T-helper 22 cell (primary cell): ENCODE measurements around the gene ATP6V0E2.
"Not testable (repeated sequence)": the region's sequence is repeated elsewhere in the genome, so short reads cannot be mapped to it uniquely, and the experiment has no call there.

ENCODE experiments used
- DNase-seq: peaks from one replicate; pipeline ENCODE4 v3.0.0-alpha.2; 2020; ENCODE audit warnings: low read depth

Gene ATP6V0E2

DNA sequence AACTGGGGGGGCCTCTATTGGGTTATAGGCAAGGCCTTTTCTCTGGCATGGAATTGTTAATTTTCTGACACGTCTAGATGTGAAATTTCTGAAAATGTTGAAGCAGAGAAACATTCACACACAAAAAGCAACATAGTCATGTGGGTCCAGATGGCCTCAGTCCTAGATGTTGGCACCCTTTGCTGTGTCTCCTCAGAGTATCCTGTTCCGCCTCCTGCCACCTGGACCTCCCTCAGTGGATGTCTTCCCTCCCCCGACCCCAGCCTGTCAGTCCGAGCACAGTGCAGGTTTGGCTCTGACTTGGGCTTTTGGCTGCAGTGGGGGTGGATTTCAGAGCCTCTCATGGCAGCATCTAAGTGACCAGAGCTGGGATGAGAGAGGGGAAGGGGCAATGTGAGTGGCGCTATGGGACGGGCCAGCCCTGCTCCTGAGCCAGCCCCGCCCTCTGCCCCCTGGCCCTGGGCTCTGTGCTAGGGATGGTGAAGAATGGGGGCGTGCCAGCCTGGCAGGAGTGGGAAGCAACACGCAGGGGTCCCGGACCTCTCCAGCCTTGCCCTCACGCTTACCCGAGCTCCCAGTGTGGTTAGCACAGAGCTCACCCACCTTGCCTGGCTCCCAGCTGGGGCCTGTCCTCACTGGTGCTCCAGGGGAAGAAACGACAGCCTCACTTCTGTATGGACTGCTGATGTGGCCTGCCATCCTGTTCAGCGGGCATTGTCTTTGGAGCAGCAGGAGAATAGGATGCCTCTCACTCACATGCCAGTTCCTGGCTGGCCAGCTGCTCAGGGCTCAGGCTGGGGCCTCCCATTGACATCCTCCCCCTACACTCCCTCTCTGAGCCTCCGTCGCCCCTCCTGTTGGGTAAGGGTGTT is 6.2 kb downstream of the ATP6V0E2 start:
- DNase-seq = no peak

DNA sequence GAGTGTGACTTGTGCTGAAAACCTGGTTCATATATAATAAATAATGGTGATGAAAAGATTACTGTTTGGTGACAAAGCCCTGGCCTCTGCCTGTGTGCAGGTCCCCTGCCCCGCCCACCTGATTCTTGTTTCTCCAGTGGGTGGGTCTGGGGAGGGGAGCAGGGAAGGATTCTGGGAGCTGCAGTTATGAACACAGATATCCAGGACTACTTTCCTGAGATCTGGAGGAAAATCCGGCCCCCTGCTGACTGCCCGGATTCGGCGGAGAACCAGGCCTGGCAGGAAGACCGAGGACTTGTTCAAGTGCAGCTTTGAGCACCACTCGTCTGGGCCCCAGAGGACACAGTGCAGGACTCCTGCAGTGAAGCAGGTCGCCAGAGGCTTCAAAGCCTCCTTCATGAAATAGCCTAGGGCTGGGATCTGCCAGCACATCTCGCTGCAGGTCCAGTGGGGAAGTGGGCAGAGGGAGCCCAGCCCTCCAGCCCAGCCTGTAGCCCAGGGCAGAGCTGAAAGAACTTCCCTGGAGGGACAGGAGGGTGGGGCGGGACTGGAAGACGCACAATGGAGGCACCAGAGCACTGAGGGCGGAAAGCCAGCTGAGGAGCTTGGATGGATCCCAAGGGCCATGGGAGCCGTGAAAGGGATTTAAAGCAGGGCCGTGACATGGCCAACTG is 7.0 kb downstream of the ATP6V0E2 start:
- no peak for DNase-seq

DNA sequence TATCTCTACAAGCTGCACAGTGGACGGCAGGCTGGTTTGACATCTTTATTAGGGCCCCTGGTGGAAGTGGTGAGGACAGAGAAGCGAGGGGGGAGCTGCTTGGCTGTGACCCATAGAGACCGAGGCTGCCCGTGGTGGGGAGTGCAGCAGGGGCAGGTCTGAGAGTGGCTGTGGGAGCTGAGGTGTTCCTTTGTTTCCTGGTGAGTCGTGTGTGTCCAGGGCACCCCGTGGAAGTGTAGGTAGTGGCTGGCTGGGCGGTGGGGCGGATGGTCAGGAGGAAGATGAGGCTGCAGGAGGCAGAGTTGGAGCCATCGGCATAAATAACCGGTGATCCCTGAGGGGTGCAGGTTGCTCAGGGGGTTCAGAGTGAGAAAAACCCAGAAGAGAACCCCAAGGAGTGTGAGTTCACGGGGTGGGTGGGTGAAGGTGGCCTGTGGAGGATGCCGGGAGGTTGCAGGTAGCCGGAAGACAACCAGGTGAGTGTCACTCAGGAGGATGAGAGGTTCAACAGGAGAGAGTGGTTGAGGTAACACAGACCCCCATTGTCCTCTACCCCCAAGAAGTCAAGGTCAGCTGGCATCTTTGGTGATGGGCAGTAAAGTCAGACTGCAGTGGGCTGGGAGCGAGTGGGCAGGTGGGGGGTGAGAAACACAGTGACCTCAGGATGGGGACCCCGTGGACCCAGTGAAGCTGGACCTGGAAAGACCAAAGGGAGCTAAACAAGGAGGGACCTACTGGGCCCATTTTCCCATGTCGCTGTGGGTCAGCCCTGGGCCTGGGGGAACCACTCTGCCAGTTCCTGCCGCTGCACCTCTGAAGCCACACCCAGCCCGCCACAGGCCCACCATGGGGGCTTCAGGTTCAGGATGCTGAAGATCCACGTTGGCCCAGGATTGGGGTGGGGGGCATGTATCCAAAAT is 7.8 kb downstream of the ATP6V0E2 start:
- no peak for DNase-seq

DNA sequence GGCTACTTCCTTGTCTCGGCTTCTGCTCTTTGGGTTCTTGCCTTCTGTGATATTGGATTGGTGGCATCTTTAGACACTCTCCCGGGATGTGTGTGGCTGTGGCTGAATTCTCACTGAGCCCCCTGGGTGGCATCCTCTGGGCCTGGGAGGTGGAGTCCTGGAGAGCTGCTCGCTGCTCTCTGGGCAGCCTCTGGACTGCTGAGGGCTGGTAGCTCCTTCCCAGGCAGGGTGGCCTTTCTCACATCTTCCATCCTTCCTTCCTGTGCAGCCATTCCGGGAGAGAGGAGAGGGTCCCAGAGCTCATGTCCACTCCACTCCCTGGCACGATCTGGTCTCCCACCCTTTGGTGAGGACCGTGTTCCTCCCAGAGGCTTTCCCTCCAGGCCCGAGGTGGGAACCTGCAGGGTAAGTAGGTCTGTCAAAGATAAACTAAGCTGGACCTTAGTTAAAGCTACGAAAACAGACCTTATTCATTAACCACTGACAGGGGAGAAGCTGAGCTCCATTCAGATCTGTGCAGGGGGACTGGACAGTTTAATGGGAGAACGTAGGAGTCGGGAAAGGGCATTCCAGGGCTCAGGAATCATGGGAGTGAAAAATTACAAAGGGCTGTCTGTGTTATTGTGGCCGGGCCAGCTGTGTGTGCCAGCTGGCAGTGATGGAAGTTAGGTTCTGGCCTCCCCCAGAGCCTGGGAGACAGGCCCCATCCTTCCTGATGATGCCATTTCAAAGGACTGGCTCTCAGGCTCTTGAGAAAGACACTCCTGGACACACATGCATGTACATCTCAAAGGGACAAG is 8.7 kb downstream of the ATP6V0E2 start:
- no peak for DNase-seq

DNA sequence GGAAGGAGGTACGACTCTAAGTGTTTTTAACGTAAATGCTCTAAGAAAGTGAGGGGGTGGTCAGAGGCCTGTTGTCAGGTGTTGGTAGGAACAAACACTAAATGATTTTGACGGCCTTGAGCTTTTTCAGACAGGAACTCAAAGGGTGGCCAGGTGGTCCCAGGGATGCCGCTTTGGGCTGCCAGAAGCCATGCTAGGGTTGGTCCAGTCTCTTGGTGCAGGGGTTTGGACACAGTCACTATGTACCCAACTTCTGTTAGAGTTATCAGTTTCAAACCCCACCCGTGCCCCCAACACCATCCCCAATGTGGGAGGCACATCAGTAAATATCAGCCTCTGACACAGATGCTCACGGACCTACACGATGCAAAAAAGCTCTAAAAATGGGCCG is 9.3 kb downstream of the ATP6V0E2 start:
- no peak for DNase-seq

DNA sequence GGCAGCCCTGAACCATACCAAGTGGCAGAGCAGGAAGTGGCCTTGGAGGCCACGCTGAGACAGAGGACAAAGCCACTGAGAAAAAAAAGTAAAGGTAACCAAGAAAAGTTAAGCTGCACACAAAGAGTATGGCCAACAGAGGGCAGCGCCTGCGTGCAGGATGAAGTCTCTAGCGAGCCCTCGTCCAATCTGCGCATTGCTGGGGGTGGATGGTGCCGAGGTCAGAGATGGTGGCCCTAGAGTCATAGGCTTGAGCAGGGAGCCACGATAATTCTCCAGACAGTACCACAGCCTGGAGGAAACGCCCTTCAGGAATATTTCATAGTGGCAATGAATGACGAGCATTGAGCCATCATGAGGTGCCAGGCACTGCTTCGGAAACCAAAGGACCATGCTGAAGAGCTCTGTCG is 9.7 kb downstream of the ATP6V0E2 start:
- DNase-seq = no peak

DNA sequence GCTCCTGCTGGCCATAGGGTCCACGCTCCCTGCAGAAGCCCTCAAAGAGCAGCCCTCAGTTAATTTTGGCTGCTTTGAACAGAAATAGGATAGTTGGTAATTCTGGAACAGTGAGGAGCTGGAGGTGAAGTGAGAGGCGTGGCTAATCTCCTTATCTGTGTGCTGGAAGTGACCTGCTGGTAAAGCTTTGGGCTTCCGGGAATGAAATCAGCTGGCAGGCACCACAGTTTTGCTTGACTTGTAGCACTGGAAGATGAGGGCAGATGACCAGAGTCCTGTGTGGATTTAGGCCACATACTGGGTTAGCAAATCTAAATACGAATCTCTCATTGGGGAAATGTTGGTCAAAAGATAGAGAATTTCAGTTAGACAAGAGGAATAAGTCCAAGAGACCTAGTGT is 10.2 kb downstream of the ATP6V0E2 start:
- DNase-seq = no peak

DNA sequence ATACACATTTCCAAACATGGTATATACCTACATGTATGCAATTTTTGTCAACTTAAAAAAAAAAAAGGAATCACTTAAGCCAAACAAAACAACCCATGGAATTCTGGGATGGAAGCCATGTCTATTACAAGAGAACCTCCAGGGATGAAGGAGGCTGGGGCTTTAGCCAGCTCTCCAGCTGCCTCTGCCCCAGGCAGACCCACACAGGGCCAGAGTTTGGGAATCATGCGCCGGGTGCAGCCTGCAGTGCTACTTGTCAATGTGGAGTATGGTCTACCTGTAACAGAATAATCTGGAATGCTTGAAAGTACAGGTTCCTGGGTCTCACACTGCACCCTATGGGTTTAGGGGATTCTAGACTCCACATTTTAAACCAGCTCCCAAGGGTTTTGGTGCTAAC is 10.8 kb downstream of the ATP6V0E2 start:
- no peak for DNase-seq

DNA sequence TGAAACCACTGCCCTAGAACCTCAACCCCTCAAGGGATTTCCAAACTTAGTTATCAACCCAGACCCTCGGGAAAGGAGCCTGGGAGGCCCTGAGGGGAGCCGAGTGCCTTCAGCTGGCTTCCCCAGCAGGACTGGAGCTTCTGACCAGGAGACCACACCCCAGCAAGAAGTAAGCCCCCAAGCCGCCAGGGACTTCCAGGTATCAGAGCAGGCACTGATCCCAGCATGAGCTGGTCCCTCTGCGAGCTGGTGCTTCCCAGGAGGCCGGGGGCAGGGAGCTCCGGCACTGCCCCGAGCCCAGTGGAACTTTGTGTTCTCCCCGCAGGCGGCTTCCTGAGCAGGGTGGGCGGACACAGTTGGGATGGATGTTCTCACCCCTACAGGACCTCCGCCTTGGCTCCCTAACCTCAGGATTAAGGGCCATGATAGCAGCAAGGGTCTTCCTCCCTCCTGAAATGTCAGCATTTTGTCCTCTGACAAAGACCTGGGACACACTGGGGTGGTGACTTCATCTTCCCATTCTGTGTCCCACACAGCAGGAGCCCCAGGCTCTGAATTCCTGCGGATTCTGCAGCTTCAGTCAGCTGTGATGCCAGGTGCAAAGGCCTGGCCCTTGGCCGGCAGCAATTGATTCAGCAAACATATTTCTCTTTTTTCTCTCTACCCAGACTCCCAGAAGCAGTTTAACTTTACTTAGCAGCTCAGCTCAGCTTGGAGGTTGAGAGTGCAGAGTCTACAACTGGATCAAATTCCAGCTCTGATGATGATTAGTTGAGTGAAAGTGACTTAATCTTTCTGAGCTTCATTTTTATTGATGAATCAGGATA is 11.6 kb downstream of the ATP6V0E2 start:
- DNase-seq = no peak

DNA sequence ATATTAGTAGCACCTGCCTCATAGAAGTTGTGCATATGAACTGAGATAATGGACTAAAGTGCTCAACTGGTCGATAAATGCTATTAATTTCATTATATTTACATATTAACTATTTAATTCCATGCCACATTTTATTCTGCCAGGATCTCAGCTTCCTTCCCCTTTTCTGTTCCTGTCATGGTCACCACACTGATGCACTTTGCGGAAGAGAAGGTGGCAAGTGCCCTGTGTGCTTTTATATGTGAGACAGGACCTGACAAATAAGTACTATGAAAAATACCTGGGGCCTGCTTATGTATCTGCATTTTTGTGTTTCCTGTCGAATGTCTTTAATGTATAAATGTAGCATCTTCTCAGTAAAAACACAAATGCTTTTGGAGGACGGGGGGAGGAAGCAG is 12.2 kb downstream of the ATP6V0E2 start:
- no peak for DNase-seq

DNA sequence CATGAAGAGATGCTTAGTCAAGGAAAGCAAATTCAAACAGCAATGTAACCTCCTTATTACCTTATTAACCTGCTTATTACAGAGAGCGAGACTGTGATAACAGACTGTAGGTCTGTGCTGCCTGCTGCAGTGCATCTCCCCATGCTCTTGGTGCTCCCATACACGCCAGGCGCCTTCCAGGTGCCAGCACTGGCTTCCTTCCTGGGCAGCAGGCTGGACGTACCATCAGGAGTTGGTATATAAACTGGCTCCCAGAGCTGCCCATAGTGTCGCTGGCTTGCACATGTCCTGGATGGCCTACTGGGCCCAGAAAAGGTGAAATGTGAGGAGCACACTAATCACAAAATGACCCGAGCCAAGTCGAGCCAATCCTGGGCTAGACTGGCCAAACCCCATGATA is 13.5 kb downstream of the ATP6V0E2 start:
- no peak for DNase-seq

DNA sequence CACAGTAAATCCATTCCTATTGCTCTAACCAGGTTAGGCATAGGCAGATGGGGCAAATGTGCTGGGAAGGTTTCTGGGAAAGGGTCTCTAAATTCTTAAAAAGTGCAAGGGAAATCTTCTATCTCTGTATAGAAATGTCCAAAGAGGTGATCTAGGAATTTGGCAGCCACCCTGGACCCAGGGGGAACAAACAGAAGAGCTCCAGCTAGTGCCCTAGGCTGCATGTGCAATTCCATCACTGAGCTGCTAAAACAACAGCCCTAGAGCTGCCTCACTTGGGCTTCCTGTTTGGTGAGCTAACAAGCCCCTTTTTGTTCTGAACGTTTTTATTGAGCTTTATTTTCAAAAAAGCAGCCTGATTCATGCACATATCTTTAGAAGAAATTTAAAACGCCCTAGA is 16.9 kb downstream of the ATP6V0E2 start:
- DNase-seq = not testable (repeated sequence)

DNA sequence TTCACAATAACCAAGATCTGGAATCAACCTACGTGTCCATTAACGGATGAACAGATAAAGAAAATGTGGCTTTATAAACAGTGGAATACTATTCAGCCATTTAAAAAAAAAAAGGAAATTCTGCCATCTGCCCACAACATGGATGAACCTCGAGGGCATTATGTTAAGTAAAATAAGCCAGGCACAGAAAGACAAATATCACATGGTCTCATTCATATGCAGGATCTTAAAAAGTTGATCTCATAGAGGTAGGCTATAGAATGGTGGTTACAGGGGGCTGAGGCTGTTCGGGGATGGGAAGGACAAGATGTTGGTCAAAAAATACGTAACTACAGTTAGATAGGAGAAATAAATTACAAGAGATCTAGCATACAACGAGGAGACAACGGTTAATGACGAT is 21.2 kb downstream of the ATP6V0E2 start:
- not testable (repeated sequence) for DNase-seq

DNA sequence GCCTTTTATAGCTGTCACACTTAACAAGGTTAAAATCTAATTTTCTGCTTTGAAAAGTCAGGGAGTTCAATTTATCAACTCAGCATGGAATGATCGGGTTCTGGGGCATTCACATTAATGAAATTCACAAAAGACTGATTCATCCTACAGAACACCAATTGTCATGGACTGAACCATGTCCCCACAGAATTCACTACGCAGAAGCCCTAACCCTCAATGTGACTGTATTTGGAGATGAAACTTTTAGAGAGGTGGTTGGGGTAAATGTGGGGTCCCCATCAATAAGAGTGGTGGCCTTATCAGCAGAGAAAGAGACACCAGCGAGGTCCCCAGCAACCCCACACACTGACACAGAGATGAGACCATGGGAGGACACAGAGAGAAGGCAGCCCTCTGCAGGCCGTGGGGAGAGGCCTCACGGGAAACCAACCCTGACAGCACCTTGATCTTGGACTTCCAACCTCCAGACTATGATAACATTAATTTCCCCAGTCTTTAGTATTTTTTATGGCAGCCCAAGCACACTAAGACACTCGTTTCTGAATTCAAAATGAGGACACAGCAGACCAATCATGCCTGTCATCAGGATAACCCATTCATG is 34.1 kb downstream of the ATP6V0E2 start:
- not testable (repeated sequence) for DNase-seq

DNA sequence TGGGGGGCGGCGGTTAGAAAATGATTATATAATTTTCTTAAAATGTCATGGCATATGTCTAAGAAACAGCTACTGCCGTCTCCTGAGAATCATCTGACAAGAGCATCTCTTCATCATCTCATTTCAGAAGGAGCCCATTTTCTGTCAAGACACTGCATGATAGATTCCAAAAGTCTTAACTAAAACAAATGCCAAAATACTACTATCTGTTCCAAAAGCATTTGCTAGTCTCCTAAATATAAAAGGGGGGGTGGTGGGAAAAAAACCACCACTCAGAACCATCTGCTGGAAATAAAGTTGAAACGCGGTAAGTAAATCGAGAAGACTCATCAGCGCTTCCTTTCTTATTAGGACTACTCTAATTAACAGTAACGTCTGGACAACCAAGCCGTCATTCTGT is 36.5 kb downstream of the ATP6V0E2 start:
- not testable (repeated sequence) for DNase-seq

DNA sequence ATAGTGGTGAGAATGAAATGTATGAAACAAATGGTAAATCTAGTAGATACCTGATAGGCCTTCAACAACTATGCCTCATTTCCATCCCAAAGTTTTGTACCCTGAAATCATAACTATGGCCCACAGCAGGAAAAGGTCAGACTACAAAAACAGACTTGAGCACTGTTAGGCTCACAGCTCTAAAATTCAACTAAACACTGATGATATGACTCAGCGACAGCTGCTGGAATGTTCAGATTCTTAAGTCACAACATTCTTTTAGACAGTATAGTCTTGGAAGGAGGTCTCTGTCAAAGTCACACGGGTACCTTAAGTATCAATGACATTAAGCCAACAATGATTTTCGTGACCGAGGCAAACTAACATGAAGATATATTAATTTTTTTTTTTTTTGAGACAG is 38.4 kb downstream of the ATP6V0E2 start:
- not testable (repeated sequence) for DNase-seq

DNA sequence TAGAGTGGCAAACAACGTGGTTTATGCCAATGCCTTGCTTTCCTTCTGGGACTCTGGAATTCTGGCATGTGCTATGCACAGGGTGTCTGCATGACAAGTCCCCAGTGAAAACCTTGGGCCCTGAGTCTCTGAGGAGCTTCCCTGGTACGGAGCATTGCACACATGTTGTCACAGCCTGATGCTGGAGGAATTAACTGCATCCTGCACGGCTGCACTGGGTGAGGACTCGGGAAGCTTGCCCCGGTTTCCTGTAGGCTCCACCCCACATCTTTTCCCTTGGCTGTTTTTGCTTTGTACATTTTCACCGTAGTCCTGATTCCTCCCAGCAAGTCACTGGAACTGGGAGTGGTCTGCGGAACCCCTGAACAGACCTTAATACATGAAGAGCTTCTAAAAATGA is 52.6 kb downstream of the ATP6V0E2 start:
- not testable (repeated sequence) for DNase-seq
